Activated CD4-positive, alpha-beta T cell treated with anti-CD3 and anti-CD28 coated beads for 24 hours (primary cell): ENCODE data around the gene ARMH2.
"Not testable (repeated sequence)": the region's sequence is repeated elsewhere in the genome, so short reads cannot be mapped to it uniquely, and the experiment has no call there.

Experiments used
- DNase-seq, 2 donors: peaks; one replicate each; pipeline ENCODE4 v3.0.0-alpha.2; 2020; ENCODE audit warnings: low read depth in 2 of 2

Gene ARMH2

DNA sequence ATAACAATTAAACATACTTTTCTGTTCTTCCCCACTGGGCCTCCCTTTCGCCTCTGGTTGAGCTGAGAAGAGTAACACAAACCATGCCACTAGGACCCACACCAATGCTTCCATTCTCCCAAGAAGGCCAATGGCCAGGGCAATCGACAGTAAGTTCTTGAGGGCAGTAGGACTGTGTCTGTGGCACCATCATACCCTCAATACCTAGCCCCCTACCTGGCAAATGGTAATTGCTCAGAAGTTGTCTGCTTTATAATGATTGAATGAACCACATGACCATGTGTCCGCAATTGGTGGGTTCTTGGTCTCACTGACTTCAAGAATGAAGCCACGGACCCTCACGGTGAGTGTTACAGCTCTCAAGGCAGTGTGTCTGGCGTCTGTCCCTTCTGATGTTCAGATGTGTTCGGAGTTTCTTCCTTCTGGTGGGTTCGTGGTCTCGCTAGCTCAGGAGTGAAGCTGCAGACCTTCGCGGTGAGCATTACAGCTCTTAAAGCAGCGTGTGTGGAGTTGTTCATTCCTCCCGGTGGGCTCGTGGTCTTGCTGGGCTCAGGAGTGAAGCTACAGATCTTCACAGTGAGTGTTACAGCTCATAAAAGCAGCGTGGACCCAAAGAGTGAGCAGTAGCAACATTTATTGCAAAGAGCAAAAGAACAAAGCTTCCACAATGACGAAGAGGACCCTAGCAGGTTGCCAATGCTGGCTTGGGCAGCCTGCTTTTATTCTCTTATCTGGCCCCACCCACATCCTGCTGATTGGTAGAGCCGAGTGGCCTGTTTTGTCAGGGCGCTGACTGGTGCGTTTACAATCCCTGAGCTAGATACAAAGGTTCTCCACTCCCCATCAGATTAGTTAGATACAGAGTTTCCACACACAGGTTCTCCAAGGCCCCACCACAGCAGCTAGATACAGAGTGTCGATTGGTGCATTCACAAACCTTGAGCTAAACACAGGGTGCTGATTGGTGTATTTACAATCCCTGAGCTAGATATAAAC is 33.6 kb downstream of the ARMH2 start:
- not testable (repeated sequence) for DNase-seq

DNA sequence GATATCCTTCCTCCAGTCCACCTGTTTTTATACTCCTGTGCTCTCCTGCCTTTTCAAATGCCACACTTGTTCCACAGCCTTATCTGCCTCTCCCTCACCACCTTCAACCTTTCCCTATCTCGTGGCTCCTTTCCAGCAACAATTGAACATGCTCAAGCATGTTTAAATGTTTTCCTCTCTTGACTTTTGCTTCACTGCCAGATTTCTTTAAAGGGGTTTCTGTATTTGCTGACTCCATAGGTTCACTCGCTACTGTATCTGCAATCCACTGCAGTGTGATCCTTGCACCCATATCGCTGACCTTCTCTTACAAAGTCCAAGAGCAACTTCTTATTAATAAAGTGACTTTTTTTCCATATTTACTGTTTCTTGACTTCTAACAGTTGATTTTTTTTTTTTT is 35.1 kb downstream of the ARMH2 start:
- DNase-seq = no peak

GRCh38 chr6:24761851-24762250 is 36.9 kb downstream of the ARMH2 start:
- DNase-seq = no peak

DNA sequence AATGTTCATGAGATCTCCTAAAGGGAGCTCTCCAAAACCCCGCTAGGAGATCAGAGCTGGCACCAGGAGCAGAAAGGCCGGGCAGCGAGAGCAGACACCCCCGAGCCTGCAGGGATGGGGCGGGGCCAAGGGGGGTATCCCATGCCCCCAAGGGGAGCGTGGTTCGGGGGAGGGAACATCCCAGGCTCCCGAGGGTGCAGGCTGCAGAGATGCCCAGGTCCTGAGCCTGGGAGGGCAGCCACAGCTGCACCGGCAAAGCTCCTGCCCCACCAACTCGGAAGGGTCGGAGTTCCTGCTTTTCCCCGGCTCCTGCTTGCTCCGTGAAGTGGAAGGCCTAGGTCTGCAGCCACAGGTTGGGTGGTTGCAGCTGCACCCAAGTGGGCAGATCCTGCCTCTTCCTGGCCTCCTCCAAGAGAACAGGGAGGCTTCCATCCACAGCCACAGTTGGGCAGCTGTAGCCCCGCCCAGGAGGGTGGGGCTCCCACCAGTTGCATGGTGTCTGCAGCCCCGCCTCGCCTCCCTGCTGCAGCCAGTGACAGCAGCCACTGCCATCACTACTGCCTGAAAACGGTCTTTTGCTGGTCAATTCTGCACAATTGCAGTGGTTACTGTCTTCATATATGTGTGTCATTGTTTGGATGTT is 37.4 kb downstream of the ARMH2 start:
- no peak for DNase-seq

DNA sequence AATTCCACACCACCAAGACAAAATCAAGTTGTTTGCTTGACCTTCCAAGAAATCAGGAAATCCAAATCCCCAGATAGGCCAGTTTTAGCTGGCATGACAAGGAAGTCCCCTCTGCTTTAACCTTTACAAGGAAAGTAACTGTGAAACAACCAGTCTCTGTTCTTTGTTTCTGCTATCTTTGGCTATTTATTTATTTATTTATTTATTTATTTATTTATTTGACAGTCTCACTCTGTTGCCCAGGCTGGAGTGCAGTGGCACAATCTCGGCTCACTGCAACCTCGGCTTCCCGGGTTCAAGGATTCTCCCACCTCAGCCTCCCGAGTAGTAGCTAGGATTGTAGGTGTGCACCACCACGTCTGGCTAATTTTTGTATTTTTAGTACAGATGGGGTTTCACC is 38.5 kb downstream of the ARMH2 start:
- no peak for DNase-seq

DNA sequence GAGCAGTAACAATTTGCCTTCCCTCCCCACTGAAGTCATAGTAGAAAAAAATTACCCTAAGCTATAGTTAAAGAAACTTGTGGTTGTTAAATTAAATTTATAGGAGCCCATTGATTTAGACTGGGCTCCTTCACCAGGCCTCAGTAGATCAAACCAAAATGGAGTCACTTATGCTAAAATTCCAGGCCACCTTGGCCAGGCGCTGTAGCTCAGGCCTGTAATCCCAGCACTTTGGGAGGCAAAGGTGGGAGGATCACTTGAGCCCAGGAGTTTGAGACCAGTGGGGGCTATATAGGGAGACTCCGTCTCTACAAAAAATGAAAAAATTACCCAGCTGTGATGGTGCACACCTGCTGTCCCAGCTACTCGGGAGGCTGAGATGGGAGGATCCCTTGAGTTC is 39.0 kb downstream of the ARMH2 start:
- no peak for DNase-seq

DNA sequence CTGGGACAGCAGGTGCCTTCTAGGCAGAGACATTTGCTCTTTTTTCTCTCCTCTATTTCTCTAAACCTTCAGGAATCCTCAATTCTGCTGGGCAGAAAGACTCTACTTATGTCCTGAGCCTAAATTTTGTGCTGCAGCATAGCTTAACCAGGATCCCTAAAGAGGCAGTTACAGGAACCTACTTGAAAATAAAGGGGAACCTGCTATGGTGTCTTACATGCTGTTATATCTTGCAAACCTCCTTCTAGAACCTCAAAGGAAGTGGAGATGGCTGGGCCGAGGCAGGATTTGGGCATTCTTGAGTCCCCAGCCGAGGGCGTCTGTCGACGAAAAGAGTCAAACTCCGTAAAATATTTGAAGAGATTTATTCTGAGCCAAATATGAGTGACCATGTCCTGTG is 41.1 kb downstream of the ARMH2 start:
- no peak for DNase-seq

DNA sequence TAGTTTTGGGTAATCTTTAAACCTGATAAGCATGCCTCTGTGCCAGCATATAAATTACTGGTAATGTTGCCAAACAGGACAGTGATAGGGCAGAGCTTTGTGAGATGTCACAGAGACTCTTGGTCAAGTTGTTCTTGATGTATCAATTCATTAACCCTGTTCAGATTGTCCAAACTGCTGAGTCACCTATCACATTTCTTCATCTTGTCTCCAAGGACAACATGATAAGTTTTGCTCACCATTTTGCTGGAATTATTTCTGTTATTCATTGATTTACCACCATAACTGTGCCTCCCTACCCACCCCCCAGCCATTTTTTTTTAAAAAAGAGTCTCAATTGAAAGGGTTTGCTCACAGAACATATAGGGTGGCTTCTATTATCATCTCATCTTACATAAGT is 43.4 kb downstream of the ARMH2 start:
- DNase-seq = no peak

DNA sequence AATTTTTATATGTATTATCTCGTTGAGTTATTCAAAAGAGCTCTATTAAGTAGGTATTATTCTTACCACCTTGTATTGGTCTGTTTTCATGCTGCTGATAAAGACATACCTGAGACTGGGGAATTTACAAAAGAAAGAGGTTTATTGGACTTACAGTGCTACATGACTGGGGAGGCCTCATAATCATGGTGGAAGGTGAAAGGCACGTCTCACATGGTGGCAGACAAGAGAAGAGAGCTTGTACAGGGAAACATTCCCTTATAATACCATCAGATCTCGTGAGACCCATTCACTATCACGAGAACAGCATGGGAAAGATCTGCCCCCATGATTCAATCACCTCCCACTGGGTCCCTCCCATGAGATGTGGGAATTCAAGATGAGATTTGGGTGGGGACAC is 44.3 kb downstream of the ARMH2 start:
- not testable (repeated sequence) for DNase-seq

GRCh38 chr6:24753545-24753944 is 45.2 kb downstream of the ARMH2 start:
- DNase-seq = no peak

- no peak for DNase-seq
Observed at GRCh38 chr6:24752917-24753492, 45.7 kb downstream of the ARMH2 start.

DNA sequence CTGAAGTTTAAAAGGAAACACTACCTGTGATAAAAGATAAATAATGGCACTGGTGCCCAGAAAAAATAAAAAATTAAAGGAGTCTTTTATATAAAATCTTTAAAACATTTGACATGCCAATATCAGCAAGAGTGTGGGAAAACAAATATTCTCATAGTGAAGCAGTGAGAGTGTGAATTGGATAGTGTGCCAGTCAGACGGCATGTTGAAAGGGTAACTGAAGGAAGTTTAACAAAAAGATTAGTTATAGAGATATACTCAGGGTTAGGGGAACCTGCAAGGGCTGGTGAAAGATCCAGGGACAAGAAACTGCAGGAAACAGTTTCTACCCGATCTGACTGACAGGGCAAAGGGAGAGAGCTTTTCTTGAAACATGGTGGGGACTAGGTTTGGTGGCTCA is 46.2 kb downstream of the ARMH2 start:
- DNase-seq = no peak

- not testable (repeated sequence) for DNase-seq
Observed at GRCh38 chr6:24750878-24751277, 47.8 kb downstream of the ARMH2 start.

- no peak for DNase-seq
Observed at GRCh38 chr6:24749297-24749696, 49.4 kb downstream of the ARMH2 start.
